Measurements from ENCODE around the gene LAMP2. TPM values are rescaled to one million over a fixed set of nuclear protein-coding genes. Genes with fewer than 3 reads are reported as not detected.

The LAMP2 gene
- total and polyA plus RNA-seq, 9 of the 15 experiments (the other 6 are each of a cell fraction or from before 2014, with no cell fraction given), result 22.3 to 77.7 (median 48.6) TPM

- in situ Hi-C loops (cut with MboI), result loop anchor here (5.0 kb wide), 1 partner anchor 150 kb away; no protein-coding TSS in a partner anchor
- H3K9ac ChIP-seq (ENCODE audit: insufficient read depth in 1 of 2, low read depth in 2 of 2, low read length in 2 of 2), result no peak overlapping the region
- H3K79me2 ChIP-seq (ENCODE audit: control insufficient read depth, insufficient read depth, low read length), result no peaks in the 10 kb centered on the region
- ATAC-seq (no peak), FAIRE-seq (no peak), DNase-seq (ENCODE audit: extremely low read depth in 1 of 4, low spot score in 3 of 4) (no peak)
- no TSS peak for BruUV-seq (replicated peaks)
- H2AFZ ChIP-seq (ENCODE audit: low read depth, low read length), result no peak overlapping the region
- no peaks in the 10 kb centered on the region for H3K27me3 ChIP-seq (ENCODE audit: control insufficient read depth in 2 of 2, insufficient read depth in 2 of 2, low read length in 2 of 2)
- H3K4me3 ChIP-seq, result no peak overlapping the region
- H3K4me2 ChIP-seq (ENCODE audit: insufficient read depth, low read length), result no peak overlapping the region
- ChIA-PET POLR2A (no interaction called here), CTCF (ENCODE audit: low intra/inter-chr PET ratio) (no interaction called here)
- TF ChIP-seq EWSR1 (IDR thresholded peaks at IDR 0.05; ENCODE audit: borderline replicate concordance, low read depth, partially characterized antibody) (no peak), E2F8 (IDR thresholded peaks at IDR 0.05; ENCODE audit: low read depth, partially characterized antibody) (no peak), SMARCA5 (IDR thresholded peaks at IDR 0.05) (no peak), RBM25 (IDR thresholded peaks at IDR 0.05; ENCODE audit: low read depth, low read length, severe bottlenecking) (no peak), HDGF (IDR thresholded peaks at IDR 0.05) (no peak), MXI1 (IDR thresholded peaks at IDR 0.05; ENCODE audit: low read depth, low read length) (no peak)
- intact Hi-C loops (cut with micrococcal nuclease), result loop anchor here (5.0 kb wide), 1 partner anchor 260 kb away; no protein-coding TSS in a partner anchor
- H3K4me1 ChIP-seq (replicated peaks in 1 of 2; ENCODE audit: control insufficient read depth in 2 of 2, insufficient read depth in 2 of 2, low read length in 2 of 2), result no peaks in the 10 kb centered on the region; a peak in 1 of 5 replicates
- no peaks in the 10 kb centered on the region for H3K9me3 ChIP-seq (replicated peaks; ENCODE audit: control insufficient read depth, insufficient read depth, low read depth, low read length)
- no peaks in the 10 kb centered on the region for H4K20me1 ChIP-seq (replicated peaks; ENCODE audit: control insufficient read depth, insufficient read depth, low read length)
- no peaks in the 10 kb centered on the region for H3K36me3 ChIP-seq (ENCODE audit: control insufficient read depth, insufficient read depth, low read length)
- 19% methylated on average over 2 of the region's 3 CpGs for WGBS (ENCODE audit: insufficient coverage, low coverage, missing lambda C conversion rate)
- no peaks in the 10 kb centered on the region for H3K9me1 ChIP-seq (ENCODE audit: control insufficient read depth, insufficient read depth, low read length)
- no peak overlapping the region for H3K27ac ChIP-seq (ENCODE audit: extremely low read depth, low read depth, low read length)
These were observed 43.1 kb upstream of the LAMP2 start for GRCh38 chrX:120512222-120512621.

Data from K562 (cell line).